SK-N-SH treated with all-trans-retinoic acid at 6 μM for 48 hours (cell line): Measurements from ENCODE around the gene SMARCA2.

Source experiments
- ARNTL ChIP-seq: fragments of 450-650 bp; formaldehyde crosslinking; IDR thresholded peaks from 2 replicates; pipeline ENCODE4 v1.5.0; 2020; ENCODE audit warnings: low read depth, mild to moderate bottlenecking, moderate library complexity, borderline replicate concordance
- OSR1 ChIP-seq: fragments of 250-450 bp; sonication (Bioruptor Pico); IDR thresholded peaks from 2 replicates; pipeline ENCODE4 v1.8.0; 2022; ENCODE audit warnings: moderate library complexity, mild to moderate bottlenecking, inconsistent platforms
- RARB ChIP-seq: fragments of 250-450 bp; sonication (Bioruptor Pico); IDR thresholded peaks from 2 replicates; pipeline ENCODE4 v1.8.0; 2021; ENCODE audit warnings: mild to moderate bottlenecking, moderate library complexity
- SNAI2 ChIP-seq: fragments of 250-450 bp; sonication (Bioruptor Pico); IDR thresholded peaks from 2 replicates; pipeline ENCODE4 v1.5.0; 2020; ENCODE audit warnings: mild to moderate bottlenecking, moderate library complexity
- ZFP30 ChIP-seq: fragments of 450-650 bp; formaldehyde crosslinking; IDR thresholded peaks from 2 replicates; pipeline ENCODE4 v1.5.0; 2022; ENCODE audit warnings: mild to moderate bottlenecking, moderate library complexity
- TF ChIP-seq, protein P1 (sequence below): fragments of 250-450 bp; sonication (Bioruptor Pico); IDR thresholded peaks from 2 replicates; pipeline ENCODE4 v1.8.0; 2020; ENCODE audit warnings: mild to moderate bottlenecking, moderate library complexity, borderline replicate concordance
- TF ChIP-seq, protein P2 (sequence below): fragments of 250-450 bp; sonication (Bioruptor Pico); IDR thresholded peaks from 2 replicates; pipeline ENCODE4 v1.5.1; 2020; ENCODE audit warnings: low read depth, mild to moderate bottlenecking, moderate library complexity
- TF ChIP-seq, protein P3 (sequence below): fragments of 250-450 bp; sonication (Bioruptor Pico); IDR thresholded peaks from 2 replicates; pipeline ENCODE4 v1.8.0; 2021; ENCODE audit warnings: low read depth, mild to moderate bottlenecking, moderate library complexity, borderline replicate concordance

DNA sequence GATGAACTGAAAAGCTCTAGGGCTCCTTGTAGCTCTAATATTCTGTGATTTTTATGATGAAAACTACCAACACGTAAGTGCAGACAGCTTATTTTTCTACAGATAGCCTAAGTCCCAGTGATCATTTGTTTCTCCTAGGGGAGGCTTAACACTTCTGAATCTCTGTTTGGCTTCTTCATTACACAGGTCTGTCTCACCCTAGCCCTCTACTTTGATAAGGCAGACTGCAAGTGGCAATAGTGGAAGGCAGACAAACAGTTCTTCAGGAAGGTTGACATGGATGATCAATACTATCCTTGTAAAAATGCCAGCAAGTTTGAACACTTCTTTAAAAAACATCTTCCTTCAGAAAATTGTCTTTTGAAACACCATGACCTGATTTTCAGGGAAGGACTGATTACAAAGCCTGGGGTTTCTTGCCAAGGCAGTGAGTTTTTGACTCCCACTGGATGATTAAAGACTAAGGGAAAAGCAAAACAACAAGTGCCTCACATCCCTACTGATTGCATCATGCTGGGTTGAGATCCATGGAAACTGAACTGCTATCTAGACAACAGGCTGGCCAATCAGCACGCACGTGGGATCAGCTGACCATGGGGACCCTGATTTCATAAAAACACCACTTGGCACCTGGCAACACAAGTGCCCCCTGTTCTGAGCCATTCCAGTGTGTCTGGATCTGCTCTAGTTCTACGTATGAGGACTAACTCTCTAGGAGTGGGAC lies 212.2 kb downstream of the SMARCA2 start:
- TF ChIP-seq, protein P1, sequence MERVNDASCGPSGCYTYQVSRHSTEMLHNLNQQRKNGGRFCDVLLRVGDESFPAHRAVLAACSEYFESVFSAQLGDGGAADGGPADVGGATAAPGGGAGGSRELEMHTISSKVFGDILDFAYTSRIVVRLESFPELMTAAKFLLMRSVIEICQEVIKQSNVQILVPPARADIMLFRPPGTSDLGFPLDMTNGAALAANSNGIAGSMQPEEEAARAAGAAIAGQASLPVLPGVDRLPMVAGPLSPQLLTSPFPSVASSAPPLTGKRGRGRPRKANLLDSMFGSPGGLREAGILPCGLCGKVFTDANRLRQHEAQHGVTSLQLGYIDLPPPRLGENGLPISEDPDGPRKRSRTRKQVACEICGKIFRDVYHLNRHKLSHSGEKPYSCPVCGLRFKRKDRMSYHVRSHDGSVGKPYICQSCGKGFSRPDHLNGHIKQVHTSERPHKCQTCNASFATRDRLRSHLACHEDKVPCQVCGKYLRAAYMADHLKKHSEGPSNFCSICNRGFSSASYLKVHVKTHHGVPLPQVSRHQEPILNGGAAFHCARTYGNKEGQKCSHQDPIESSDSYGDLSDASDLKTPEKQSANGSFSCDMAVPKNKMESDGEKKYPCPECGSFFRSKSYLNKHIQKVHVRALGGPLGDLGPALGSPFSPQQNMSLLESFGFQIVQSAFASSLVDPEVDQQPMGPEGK, result no peak
- TF ChIP-seq, protein P2, sequence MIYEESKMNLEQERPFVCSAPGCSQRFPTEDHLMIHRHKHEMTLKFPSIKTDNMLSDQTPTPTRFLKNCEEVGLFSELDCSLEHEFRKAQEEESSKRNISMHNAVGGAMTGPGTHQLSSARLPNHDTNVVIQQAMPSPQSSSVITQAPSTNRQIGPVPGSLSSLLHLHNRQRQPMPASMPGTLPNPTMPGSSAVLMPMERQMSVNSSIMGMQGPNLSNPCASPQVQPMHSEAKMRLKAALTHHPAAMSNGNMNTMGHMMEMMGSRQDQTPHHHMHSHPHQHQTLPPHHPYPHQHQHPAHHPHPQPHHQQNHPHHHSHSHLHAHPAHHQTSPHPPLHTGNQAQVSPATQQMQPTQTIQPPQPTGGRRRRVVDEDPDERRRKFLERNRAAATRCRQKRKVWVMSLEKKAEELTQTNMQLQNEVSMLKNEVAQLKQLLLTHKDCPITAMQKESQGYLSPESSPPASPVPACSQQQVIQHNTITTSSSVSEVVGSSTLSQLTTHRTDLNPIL (CRISPR knock-in tag), result no peak
- TF ChIP-seq, protein P3, sequence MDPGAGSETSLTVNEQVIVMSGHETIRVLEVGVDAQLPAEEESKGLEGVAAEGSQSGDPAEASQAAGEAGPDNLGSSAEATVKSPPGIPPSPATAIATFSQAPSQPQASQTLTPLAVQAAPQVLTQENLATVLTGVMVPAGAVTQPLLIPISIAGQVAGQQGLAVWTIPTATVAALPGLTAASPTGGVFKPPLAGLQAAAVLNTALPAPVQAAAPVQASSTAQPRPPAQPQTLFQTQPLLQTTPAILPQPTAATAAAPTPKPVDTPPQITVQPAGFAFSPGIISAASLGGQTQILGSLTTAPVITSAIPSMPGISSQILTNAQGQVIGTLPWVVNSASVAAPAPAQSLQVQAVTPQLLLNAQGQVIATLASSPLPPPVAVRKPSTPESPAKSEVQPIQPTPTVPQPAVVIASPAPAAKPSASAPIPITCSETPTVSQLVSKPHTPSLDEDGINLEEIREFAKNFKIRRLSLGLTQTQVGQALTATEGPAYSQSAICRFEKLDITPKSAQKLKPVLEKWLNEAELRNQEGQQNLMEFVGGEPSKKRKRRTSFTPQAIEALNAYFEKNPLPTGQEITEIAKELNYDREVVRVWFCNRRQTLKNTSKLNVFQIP (CRISPR knock-in tag), result no peak
- TF ChIP-seq OSR1 (CRISPR knock-in tag), result no peak
- no peak for TF ChIP-seq RARB (CRISPR knock-in tag)
- no peak for TF ChIP-seq ARNTL
- TF ChIP-seq SNAI2 (CRISPR knock-in tag), result no peak
- TF ChIP-seq ZFP30 (CRISPR knock-in tag), result no peak
